ENCODE results near the gene KIF26B.

DNA sequence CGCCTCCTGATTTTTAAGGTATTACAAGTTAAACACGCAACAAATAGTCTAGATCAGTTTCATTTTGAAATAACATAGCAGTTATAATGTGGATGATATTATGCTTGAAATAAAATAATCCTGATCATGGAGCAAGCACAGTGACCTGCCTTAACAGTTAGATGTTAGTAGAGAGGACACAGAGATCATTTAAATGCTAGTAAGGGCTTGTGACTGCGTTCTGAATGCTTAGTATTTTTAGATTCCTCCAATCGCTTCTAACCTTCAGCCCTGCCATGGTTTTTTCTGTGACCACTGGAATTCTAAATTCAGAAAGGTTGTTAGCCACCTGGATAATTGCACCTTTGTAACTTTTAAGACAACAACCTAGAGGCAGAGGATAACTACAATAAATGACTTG is 46.4 kb downstream of the KIF26B start:
- TF ChIP-seq ZFP30 (CRISPR knock-in tag; IDR thresholded peaks at IDR 0.05) (no peak), ZFP3 (CRISPR knock-in tag; IDR thresholded peaks at IDR 0.05) (no peak), ZNF8 (CRISPR knock-in tag; IDR thresholded peaks at IDR 0.05) (no peak), TCF4 (CRISPR knock-in tag; IDR thresholded peaks at IDR 0.05; ENCODE audit: borderline replicate concordance) (no peak), ISL1 (CRISPR knock-in tag; IDR thresholded peaks at IDR 0.05) (no peak), OSR1 (CRISPR knock-in tag; IDR thresholded peaks at IDR 0.05) (no peak), ARNTL (CRISPR knock-in tag; IDR thresholded peaks at IDR 0.05; ENCODE audit: borderline replicate concordance, low read depth) (no peak), RARB (CRISPR knock-in tag; IDR thresholded peaks at IDR 0.05) (no peak), TOX (CRISPR knock-in tag; IDR thresholded peaks at IDR 0.05; ENCODE audit: borderline replicate concordance) (no peak), SNAI2 (CRISPR knock-in tag; IDR thresholded peaks at IDR 0.05) (no peak)
- TF ChIP-seq, protein P1, sequence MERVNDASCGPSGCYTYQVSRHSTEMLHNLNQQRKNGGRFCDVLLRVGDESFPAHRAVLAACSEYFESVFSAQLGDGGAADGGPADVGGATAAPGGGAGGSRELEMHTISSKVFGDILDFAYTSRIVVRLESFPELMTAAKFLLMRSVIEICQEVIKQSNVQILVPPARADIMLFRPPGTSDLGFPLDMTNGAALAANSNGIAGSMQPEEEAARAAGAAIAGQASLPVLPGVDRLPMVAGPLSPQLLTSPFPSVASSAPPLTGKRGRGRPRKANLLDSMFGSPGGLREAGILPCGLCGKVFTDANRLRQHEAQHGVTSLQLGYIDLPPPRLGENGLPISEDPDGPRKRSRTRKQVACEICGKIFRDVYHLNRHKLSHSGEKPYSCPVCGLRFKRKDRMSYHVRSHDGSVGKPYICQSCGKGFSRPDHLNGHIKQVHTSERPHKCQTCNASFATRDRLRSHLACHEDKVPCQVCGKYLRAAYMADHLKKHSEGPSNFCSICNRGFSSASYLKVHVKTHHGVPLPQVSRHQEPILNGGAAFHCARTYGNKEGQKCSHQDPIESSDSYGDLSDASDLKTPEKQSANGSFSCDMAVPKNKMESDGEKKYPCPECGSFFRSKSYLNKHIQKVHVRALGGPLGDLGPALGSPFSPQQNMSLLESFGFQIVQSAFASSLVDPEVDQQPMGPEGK (CRISPR knock-in tag; IDR thresholded peaks at IDR 0.05; ENCODE audit: borderline replicate concordance) = no peak
- TF ChIP-seq, protein P2, sequence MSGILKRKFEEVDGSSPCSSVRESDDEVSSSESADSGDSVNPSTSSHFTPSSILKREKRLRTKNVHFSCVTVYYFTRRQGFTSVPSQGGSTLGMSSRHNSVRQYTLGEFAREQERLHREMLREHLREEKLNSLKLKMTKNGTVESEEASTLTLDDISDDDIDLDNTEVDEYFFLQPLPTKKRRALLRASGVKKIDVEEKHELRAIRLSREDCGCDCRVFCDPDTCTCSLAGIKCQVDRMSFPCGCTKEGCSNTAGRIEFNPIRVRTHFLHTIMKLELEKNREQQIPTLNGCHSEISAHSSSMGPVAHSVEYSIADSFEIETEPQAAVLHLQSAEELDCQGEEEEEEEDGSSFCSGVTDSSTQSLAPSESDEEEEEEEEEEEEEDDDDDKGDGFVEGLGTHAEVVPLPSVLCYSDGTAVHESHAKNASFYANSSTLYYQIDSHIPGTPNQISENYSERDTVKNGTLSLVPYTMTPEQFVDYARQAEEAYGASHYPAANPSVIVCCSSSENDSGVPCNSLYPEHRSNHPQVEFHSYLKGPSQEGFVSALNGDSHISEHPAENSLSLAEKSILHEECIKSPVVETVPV (CRISPR knock-in tag; IDR thresholded peaks at IDR 0.05) = no peak
- TF ChIP-seq, protein P3, sequence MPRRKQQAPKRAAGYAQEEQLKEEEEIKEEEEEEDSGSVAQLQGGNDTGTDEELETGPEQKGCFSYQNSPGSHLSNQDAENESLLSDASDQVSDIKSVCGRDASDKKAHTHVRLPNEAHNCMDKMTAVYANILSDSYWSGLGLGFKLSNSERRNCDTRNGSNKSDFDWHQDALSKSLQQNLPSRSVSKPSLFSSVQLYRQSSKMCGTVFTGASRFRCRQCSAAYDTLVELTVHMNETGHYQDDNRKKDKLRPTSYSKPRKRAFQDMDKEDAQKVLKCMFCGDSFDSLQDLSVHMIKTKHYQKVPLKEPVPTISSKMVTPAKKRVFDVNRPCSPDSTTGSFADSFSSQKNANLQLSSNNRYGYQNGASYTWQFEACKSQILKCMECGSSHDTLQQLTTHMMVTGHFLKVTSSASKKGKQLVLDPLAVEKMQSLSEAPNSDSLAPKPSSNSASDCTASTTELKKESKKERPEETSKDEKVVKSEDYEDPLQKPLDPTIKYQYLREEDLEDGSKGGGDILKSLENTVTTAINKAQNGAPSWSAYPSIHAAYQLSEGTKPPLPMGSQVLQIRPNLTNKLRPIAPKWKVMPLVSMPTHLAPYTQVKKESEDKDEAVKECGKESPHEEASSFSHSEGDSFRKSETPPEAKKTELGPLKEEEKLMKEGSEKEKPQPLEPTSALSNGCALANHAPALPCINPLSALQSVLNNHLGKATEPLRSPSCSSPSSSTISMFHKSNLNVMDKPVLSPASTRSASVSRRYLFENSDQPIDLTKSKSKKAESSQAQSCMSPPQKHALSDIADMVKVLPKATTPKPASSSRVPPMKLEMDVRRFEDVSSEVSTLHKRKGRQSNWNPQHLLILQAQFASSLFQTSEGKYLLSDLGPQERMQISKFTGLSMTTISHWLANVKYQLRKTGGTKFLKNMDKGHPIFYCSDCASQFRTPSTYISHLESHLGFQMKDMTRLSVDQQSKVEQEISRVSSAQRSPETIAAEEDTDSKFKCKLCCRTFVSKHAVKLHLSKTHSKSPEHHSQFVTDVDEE (CRISPR knock-in tag; IDR thresholded peaks at IDR 0.05) = no peak
- TF ChIP-seq, protein P4, sequence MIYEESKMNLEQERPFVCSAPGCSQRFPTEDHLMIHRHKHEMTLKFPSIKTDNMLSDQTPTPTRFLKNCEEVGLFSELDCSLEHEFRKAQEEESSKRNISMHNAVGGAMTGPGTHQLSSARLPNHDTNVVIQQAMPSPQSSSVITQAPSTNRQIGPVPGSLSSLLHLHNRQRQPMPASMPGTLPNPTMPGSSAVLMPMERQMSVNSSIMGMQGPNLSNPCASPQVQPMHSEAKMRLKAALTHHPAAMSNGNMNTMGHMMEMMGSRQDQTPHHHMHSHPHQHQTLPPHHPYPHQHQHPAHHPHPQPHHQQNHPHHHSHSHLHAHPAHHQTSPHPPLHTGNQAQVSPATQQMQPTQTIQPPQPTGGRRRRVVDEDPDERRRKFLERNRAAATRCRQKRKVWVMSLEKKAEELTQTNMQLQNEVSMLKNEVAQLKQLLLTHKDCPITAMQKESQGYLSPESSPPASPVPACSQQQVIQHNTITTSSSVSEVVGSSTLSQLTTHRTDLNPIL (CRISPR knock-in tag; IDR thresholded peaks at IDR 0.05; ENCODE audit: low read depth) = no peak

Measured in SK-N-SH treated with all-trans-retinoic acid at 6 μM for 48 hours (cell line).